GM10266 (cell line): Measurements from ENCODE around the gene PLXDC2.

Experiments
- DNase-seq: peaks from one replicate; pipeline ENCODE4 v3.0.0; 2012; ENCODE audit errors: extremely low spot score
- CTCF ChIP-seq: IDR thresholded peaks from 2 replicates; pipeline ENCODE4 v1.5.1; 2012; ENCODE audit warnings: mild to moderate bottlenecking, low read depth; ENCODE audit not compliant: control insufficient read depth, insufficient read depth; ENCODE audit errors: missing control alignments

PLXDC2 gene

GRCh38 chr10:19946245-19946644 is 130.0 kb downstream of the PLXDC2 start:
- DNase-seq: no peak
- no peak for TF ChIP-seq CTCF

GRCh38 chr10:19946791-19947190 is 130.6 kb downstream of the PLXDC2 start:
- TF ChIP-seq CTCF: no peak
- no peak for DNase-seq

GRCh38 chr10:19947215-19947614 is 131.0 kb downstream of the PLXDC2 start:
- TF ChIP-seq CTCF: no peak
- DNase-seq: no peak

GRCh38 chr10:19947656-19948055 is 131.4 kb downstream of the PLXDC2 start:
- TF ChIP-seq CTCF: no peak
- DNase-seq: no peak

- no peak for DNase-seq
- TF ChIP-seq CTCF: no peak
These were observed 136.2 kb downstream of the PLXDC2 start for GRCh38 chr10:19952224-19953010.

- no peak for DNase-seq
- TF ChIP-seq CTCF: no peak
These were observed 138.4 kb downstream of the PLXDC2 start for GRCh38 chr10:19954601-19955000.

- no peak for TF ChIP-seq CTCF
- no peak for DNase-seq
These were observed 140.3 kb downstream of the PLXDC2 start for GRCh38 chr10:19956516-19957032.
